Prostate gland (tissue), 2 donors: ENCODE results near the gene TNFRSF11A.

Source experiments
- POLR2A ChIP-seq: fragments of 450-650 bp; IDR thresholded peaks from one replicate; pipeline ENCODE4 v1.6.1; 2016; ENCODE audit warnings: antibody characterized with exemption, mild to moderate bottlenecking
- TF ChIP-seq, protein P1 (sequence below), 4 experiments: fragments of 200-600 bp in 2 of 4; fragments of 450-650 bp in 2 of 4; sonication (generic) in 2 of 4; IDR thresholded peaks; 1 replicate in 3 of 4; 2 replicates in 1 of 4; pipeline ENCODE4 v1.5.1; 2016 to 2019; ENCODE audit warnings: antibody characterized with exemption in 4 of 4, mild to moderate bottlenecking in 2 of 4, moderate library complexity in 2 of 4

DNA sequence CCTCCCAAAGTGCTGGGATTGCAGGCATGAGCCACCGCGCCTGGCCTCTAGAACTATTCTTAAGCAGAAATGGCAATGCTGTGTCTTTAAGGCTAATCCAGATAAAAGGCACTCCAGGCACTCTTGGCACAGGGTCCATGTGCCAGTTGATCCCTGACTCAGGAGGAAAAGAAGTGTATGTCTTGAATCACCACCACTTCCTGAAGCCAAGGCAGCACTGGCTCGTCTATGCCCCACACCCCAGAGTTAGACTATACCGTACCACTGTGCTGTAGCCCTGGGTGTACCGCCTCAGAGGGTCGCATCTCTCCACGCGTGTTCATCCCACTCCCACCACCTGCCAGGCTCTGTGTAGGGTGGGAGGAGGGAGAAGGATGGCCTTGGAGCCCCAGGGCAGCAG is 9.0 kb downstream of the TNFRSF11A start:
- TF ChIP-seq, protein P1, sequence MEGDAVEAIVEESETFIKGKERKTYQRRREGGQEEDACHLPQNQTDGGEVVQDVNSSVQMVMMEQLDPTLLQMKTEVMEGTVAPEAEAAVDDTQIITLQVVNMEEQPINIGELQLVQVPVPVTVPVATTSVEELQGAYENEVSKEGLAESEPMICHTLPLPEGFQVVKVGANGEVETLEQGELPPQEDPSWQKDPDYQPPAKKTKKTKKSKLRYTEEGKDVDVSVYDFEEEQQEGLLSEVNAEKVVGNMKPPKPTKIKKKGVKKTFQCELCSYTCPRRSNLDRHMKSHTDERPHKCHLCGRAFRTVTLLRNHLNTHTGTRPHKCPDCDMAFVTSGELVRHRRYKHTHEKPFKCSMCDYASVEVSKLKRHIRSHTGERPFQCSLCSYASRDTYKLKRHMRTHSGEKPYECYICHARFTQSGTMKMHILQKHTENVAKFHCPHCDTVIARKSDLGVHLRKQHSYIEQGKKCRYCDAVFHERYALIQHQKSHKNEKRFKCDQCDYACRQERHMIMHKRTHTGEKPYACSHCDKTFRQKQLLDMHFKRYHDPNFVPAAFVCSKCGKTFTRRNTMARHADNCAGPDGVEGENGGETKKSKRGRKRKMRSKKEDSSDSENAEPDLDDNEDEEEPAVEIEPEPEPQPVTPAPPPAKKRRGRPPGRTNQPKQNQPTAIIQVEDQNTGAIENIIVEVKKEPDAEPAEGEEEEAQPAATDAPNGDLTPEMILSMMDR (IDR thresholded peaks at IDR 0.05), result no peak
- TF ChIP-seq POLR2A, result no peak
